HG02763 (cell line): ENCODE results near the gene C1orf159.

Experiments used
- ATAC-seq: cut with Tn5 transposase; IDR thresholded peaks from one replicate; pipeline ENCODE4 v1.9.1; 2021; ENCODE audit warnings: mild to moderate bottlenecking, moderate library complexity; ENCODE audit not compliant: unreplicated experiment

The C1orf159 gene

DNA sequence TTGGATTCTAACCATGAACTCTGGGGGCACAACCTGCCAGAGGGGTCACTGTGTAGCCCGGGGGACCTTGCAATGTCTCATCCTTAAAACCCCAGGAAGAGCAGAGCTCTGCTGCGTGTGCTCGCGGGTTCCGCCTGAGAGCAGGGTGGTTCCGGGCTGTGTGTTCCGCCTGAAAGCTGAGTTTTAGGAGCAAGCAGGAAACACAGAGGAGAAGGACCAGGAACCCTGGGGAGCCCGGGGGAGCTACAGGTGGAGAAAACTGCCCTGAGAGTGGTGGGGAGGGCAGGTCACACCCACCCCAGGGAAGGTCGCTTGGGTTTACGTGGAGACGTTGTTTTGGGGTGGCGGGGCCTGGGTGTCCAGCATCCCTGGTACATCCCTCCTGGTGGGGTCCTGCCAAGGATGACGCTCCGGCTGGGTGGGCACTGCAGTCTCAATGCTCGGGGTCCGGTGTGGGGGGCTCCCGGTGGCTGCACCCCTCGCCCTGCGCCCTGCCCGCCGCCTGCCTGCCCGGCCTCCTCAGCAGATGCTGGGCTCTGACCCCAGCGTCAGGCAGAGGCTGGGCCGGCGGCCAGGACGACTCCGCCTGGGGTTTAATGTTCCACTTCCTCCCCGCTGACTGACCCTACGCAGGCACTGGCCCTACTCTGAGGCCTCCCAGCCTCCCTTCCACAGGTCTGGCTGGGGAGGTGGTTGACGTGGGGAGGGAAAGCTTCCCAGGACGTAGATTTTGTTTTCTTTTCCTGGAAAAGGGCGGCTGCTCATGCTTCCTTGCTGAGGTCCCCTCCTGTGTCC lies 17.3 kb upstream of the C1orf159 start:
- ATAC-seq = no peak

DNA sequence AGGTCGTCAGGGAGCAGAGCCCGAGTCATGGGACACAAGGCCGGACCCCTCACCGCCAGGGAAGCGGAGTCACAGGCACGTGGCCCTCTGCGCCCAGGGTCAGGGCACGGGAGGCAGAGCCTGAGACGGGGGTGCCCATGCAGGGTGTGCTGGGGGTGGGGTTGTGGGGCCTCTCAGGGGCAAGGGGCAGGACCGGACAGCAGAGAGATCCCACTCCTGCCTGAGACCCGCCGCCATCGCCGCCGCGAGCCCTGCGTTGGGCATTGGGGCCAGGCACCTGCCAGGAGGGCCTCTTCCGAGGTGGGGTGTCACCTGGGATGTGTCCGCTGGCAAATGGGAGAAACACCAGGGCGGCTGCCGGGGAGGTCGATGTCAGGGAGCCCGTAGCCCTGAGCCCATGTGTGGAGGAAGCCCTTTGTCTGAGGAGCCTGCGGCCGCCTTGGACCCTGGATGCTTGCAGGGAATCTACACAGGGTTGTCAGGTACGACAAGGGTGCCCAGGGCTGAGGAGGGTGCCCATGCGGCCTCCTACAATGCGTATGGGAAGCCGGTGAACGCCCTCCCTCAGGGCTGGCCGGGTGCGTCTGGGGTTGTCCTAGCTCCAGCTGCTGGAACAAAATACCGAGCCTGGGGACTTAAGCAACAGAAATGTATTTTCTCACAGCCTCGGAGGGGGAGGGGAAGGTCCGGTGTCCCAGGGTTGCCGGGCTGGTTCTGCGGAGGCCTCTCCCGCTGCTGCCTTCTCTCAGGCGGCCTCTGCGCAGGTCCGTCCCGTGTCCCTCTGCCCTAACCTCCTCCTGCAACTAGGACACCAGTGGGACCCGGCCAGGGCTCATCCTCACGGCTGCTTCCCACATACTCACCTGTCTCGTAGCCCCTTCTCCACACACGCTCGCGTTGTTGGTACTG lies 16.4 kb upstream of the C1orf159 start:
- ATAC-seq = no peak

DNA sequence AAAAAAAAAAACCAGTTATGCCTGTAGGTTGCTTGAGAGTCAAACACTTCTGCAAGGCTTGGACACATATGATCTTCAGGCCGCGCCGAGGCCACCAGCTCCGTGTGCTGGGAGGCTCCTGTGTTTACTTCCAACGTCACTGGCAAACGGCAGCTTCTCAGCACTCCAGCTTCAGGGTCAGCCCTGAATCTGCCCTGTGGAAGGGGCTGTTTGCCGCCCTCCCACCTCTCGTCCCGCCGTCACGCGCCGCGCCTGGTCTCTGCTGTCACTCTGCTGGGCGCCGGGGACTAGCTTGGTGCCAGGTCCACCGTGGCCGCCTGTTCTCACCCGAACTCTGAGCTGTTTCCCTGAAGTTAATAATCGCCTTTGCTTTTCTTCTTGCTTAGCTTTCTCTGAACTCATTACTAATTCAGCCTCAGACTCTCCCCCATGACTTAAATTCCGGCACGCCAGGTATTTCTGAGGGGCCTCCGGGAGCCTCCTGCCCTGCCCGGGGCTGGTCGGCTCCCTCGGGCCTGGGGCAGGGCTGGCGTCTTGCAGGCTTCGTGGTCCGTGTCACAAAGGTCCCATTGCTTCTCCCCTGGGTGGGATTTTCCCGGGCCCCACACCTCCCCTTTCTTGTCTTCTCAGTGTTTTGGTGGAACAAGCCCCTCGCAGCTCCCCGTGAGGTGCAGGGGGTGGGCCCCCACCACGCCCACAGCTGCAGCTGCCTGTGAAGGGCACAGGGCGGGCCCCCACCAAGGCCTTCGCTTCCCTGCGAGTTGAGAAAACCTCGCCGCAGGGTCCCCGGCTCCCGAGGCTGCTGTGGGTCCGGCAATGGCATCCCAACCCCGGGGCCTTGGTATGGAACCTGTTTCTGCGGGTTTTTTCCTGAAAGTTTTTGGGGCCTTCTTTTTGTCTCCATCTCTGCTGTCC lies 14.6 kb upstream of the C1orf159 start:
- ATAC-seq = no peak

DNA sequence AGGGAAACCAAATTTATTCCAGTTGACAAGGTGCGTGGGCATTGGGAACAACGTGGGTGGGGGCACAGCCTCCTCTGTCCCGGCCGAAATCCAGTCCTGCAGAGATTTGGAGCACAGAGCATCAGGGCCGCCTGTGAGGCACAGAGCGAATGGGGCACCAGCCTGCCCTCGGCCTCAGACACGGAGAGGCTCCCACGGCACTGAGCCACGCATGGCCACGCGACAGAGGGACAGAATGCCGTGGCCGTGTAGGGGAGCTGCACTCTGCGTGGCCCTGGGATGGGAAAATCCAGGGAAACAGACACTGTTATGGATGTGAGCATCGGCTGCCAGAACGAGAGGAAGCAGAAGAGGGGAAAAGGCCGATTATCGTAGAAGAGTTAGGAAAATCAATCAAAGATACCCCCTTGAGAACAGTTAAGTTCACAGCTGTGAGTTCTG lies 13.5 kb upstream of the C1orf159 start:
- no peak for ATAC-seq

DNA sequence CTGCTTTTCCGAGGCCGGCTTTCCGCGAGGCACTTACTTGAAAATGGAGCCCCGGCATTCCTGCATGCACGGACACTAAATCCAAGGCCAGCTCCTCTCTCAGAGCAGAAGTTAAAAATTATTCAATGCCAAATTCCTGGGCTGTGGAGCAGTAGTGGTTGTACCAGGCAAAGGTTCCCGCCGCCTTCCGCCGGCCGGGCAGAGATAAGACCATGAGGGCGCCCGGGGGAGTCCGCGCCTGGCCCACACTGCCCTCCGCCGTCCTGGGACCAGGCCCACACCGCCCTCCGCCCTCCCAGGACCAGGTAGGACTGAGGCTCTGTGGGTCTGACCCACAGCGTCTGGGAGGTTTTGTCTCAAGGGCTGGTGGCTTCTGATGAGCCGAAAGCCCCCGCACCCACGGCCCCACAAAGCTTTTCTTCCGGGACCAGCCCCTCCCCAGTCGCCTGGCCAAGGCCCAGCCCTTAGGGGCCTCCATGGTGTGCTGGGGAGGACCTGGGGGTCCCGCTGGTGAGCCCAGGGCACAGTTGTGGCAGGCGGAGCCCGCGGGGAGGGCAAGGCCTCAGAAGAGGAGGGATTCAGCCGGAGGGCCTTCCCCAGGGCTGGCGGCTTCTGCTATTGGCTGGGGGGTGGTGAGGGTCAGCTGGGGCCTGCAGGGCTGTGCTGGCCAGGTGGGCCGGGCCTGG lies 12.7 kb upstream of the C1orf159 start:
- no peak for ATAC-seq

DNA sequence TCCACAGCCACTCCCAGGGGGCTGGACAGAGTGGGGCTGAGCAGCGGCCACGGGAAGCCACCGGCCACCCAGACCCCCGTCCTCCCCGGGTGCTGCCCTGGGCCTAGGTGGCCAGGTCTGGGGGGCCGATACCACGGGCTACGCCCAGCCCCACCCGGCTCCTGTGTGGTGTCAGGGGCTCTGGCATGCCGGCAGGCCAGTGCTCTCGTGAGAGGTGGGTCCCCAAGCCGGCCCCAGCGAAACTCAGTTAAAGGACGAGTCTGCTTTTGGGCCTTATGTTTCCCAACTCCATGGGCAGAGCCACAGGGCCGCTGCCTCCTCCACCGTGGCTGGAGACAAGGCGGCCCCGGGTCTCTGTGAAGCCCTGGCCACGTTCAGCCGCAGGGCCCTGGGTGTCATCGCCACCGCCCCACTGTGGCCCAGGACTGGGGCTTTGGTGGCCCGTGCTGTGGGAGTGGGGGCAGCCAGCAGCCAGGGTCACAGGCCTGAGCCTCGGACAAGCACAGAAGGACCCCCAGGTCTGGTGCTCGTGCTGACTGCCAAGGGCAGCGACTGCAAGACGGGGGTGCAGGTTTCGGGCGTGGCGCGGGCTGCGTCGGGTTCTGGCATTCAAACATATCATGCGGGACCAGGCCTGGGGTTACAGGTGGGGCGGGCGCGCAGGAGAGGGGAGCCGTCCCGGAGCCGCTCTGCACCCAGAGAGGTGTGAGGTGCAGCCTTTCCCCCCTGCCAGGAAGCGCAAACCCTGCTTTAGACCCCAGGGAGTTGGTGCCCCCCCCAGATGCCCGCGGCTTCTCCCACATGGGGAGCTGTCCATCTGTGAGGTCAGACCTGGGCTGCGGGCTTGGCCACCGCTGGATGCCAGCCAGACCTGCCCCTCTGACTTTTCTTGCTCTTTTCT lies 11.9 kb upstream of the C1orf159 start:
- no peak for ATAC-seq

DNA sequence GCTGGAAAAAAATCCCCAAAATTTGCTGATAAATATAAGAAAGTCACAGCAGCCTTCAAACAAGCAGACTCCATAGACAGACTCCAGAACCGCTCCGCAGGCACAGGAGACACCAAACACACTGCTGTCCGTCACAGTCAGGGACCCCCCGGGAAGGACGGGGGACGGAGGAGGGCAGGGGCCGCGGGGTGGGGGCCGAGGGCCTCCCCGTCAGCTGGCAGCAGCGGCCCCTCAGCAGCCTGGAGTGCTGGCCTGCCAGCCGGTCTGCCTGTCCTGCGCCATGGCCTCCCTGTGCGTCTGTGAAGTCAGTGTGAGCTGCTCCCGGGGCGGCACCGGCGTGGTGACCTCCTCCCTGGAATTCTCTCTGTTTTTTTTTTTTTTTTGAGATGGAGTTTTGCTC lies 10.1 kb upstream of the C1orf159 start:
- ATAC-seq = no peak

DNA sequence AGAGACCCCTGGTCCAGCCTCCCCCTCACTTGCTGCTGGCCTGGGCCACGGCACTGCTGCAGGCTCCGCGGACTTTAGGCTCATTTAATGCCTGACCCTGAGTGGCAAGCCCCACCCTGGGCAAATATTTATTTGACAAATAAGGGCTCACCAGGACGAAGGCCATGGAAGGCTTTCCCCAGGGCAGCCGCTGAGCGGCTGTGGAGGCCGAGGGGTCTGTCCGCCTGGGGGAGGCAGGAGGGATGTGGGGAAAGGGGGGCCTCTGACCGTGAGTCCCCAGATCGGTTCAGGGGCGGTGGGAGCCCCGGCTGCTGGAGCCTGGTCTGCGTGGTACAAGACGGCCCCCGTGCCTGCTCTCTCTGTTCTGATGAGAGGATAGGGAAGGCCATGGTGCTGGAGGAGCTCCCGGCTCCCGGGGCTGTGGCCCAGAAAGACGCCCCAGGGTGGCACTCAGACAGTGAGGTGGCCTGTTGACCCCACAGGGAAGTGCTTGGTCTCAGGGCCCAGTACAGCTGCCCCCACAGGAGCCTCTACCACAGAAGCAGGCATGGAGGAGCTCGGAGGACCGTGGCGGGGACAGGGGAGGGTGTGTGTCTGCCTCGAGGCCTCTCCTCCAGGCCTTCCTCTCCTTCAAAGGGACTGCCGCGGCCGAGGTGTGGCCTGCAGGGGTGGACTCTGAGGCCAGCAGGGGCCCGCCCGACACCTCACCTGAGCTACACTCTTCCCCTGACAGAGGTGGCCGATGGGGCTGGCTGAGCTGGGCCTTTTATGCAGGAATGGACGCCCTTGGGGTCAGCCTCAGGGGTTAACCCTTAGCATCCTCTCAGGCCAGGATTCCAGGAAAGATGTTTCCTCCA lies 9.1 kb upstream of the C1orf159 start:
- ATAC-seq = no peak

DNA sequence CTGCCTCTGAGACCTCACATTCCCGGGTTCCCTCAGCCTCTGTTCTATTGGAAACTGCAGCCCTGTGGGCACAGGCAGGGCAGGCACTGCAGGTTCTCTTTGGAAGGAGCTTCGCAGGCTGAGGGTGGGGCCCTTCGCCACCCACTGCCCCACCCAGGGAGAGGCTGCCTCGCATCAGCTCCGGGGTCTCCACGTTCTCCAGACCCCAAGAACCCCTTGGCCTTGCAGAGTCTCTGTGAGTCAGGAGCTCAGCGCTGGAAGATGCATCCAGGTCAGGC lies 8.6 kb upstream of the C1orf159 start:
- no peak for ATAC-seq

DNA sequence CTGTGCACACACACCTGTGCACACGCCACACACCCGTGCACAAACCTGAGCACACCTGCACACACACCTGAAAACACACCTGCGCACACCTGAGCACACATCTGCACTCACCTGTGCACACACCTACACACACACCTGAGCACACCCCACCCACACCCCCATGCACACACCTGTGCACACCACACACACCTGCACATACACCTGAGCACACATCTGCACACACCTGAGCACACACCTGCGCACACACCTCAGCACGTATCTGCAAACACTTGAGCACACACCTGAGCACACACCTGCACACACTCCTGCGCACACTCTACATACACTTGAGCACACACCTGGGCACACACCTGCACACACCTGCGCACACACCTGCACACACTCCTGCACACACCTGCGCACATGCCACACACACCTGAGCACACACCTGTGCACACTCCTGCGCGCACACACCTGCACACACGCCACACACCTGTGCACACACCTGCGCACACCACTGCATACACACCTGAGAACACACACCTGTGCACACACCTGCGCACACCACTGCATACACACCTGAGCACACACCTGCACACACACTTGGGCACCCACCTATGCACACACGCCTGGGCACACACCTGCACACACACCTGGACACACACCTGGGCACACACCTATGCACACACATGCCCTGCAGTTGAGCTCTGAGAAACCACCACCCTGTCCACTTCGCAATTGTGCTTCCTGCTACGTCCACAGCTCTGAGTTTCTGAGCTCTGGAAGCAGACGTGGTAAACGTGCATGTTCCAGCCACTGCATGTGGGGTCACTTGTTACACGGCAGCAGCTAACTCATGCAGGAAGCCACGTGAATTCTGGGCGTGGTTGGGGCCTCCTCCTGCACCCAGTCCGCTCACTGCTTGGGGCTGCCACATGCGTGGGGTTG lies 8.0 kb upstream of the C1orf159 start:
- no peak for ATAC-seq

DNA sequence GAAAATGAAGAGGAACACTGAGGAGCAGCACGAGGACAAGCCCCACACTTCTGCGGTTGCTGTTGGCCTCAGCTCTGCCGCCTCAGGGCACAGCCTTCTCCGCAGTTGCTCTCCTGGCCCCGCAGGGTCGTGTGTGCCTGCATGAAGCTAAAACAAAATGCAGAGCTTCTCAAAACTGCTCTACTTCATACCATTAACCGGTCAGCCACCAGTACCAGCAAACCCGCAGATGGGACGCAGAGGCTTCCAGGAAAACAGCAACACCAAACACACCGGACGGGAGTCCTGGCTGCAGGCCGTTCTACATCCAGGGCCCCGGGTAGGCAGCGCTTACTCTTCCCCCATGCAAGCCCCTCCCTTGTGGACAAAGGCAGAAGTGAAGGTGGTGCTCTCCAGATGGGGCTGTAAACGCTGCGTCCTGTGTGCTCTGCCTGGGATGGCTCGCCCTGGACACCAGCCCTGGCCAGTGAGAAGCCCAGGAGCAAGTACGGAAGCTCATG lies 7.1 kb upstream of the C1orf159 start:
- no peak for ATAC-seq

DNA sequence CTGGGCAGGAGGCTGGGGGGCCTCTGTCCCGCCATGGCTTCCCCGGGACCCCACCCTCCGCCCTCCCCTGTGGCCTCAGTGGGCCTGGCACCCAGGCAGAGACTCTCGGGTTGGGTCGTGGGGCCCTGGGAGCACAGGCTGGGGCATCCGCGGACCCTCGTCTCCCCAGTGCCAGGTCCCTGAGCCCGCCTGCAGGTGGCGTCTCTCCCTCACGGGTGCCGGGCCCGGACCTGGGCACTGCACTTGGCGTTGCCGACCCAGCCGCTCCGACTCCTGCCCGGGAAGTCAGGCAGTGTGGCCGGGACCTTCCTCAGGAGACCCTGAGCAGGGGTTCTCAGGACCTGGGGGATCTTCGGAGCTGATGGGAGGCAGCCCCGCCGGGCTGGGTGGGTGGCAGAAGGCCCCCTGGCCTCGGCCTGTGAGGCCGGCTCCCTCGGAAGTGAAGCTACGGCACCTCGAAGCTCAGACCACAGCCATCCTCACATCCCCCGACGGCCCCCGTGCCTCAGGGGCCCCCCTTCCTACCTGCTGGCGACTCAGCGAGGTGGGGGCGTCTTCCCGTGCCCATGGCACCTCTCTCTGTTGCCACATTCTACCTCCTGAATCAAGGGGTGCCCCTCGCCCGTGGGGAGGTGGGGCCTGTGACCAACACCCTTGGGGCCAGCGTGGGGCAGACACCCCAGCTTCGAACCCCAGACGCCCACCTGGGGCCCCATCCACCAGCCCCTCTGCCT lies 6.4 kb upstream of the C1orf159 start:
- ATAC-seq = no peak

DNA sequence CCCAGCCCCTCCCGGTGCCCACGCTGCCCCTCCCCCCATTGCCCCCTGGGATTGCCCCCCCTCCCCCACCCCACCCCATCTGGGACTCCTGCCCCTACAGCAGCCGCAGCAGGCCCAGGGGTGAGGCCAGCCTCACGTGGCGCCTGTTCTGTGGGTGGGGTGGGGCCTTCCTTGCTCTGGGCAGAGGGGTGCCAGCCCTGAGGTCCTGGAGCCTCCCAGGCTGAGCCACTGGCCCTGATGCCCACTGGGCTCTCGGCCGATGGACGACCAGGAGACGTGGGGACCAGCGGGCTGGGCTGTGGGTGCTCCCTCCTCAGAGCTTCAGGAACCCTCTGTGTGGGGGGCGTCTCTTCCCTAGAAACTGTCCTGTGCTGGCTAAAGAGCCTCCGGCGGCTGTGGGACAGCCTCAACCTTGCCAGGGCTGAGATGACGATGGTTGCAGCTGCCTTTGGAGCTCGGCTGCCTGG lies 5.8 kb upstream of the C1orf159 start:
- no peak for ATAC-seq

DNA sequence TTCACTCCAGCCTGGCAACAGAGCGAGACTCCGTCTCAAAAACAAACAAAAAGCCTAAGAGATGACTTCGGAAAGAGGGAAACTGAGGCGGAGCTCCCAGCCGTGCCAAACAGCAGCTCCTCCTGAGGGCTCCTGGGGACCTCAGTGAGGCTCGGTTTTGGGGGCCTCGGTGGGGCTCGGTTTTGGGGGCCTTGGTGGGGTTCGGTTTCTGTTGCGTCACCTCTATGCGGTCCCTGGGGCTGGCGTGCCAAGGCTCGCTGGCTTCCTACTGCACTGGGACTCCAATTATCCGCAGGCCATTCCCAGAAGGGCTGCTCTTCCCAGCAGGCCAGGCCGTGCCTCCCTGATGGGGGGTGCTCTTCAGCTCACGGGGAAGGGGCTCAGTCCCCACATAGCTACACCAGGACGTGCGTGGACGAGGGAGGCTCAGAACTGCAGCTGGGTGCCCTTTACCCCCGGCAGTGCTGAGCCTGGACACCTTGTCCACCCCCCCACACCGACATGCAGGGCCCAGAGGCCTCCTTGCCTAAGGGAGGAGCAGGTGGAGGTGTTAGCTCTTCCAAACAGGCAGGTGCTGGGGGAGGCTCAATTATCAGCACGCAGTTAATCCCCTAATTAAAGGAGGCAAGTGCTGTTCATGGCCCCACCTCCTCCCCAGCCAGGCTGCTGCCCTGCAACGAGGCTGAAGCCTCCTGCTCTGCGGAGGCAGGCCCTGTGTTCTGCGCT lies 5.1 kb upstream of the C1orf159 start:
- no peak for ATAC-seq

DNA sequence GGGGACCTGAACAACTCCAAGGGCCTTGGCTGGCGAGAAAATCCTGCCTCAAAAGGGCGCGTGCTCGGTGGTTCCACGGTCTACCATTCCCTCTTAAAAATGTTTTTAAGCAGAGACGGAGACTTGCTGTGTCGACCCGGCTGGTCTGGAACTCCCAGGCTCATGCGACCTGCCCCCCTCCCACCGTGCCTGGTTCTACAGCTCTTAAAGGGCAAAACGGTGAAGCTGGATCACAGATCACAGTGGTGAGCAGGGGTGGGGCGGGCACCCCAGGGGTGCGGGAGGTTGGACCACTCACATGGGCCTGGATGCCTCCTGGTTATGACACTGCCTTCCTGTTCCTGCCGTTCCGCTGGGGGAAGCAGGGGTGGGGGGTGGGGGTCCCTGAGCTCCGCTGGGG lies 4.2 kb upstream of the C1orf159 start:
- ATAC-seq = no peak

DNA sequence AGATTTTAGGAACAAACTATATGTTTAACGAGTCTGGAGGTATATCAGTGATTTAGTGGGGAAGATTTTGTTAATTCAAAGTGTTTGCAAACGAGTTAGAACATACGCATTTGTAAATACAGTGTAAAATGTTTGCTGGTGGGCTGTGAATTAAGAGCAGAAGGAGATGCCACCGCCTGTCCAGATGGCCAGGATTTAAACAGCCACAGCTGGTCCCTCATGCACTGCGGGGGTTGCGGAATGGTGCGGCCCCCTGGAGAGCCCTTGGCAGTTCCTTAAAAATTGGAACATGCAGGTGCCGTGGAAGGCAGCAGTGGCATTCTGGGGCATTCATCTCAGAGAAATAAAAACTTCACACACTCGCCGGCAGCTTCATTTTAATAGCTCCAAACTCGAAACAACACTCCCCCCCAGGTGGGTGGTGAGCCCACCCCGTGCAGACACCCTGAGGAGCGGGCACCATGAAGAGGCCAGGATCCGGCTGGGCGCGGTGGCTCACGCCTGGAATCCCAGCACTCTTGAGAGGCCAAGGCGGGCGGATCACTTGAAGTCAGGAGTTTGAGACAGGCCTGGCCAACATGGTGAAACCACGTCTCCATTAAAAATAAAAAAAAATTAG lies 3.5 kb upstream of the C1orf159 start:
- ATAC-seq = no peak
